Measurements from ENCODE around the gene TMEM231.

DNA sequence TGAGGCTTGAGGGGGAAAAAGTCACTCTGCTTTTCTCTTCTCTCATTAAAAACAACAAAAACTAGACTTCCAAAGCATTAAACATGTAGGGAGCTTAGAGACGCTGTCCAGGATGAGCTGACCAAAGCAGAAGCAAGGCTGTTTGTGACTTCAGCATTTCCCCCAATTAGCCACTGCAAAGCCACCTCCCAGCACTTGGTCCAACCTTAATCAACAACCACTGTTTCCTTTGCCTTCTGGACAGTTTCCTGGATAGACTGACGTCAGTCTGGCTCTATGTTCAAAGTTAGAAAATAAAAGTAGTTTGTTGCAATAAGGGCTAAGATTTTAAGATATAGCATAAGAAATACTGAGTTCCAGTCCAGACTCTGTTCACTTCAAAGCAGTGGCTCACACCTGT is 3.1 kb downstream of the TMEM231 start:
- TF ChIP-seq RAD21 (IDR thresholded peaks at IDR 0.05; ENCODE audit: low read depth) (no peak), MAX (IDR thresholded peaks at IDR 0.05) (no peak), REST (IDR thresholded peaks at IDR 0.05; ENCODE audit: low read depth) (no peak), NFIC (IDR thresholded peaks at IDR 0.05) (no peak)
